ENCODE results near the gene DBP.

DNA sequence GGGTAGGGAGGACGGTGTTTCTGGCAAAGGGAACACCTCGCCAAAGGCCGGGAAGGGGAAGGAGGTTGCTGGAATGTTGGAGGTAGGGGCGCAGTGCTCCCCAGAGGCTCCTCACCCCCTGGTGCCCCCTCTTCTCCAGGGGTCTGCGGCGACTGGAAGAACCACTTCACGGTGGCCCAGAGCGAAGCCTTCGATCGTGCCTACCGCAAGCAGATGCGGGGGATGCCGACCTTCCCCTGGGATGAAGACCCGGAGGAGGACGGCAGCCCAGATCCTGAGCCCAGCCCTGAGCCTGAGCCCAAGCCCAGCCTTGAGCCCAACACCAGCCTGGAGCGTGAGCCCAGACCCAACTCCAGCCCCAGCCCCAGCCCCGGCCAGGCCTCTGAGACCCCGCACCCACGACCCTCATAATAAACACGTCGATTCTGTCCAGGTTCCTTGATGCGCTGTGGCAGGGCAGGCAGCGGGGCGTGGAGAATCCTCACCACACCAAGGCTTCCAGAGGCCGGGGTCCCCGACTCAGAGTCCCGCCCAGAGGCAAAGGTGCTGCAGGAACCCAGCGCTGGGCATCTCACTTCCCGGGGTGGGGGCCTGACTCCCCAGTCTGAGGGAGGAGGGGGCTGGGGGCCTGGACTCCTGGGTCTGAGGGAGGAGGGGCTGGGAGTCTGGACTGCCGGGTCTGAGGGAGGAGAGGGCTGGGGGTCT, 38.0 kb downstream of the DBP start:
- TF ChIP-seq, protein P1, sequence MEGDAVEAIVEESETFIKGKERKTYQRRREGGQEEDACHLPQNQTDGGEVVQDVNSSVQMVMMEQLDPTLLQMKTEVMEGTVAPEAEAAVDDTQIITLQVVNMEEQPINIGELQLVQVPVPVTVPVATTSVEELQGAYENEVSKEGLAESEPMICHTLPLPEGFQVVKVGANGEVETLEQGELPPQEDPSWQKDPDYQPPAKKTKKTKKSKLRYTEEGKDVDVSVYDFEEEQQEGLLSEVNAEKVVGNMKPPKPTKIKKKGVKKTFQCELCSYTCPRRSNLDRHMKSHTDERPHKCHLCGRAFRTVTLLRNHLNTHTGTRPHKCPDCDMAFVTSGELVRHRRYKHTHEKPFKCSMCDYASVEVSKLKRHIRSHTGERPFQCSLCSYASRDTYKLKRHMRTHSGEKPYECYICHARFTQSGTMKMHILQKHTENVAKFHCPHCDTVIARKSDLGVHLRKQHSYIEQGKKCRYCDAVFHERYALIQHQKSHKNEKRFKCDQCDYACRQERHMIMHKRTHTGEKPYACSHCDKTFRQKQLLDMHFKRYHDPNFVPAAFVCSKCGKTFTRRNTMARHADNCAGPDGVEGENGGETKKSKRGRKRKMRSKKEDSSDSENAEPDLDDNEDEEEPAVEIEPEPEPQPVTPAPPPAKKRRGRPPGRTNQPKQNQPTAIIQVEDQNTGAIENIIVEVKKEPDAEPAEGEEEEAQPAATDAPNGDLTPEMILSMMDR (IDR thresholded peaks at IDR 0.05), result no peak
- TF ChIP-seq POLR2A (IDR thresholded peaks at IDR 0.05), result no peak
